Tibial artery (tissue), 4 donors: ENCODE data around the gene TGFB1I1.

Source experiments
- DNase-seq, 2 donors: peaks; one replicate each; pipeline ENCODE4 v3.0.0-alpha.2; 2019
- H3K27ac ChIP-seq, 2 donors: fragments of 200-600 bp; sonication (generic) in 1 of 2; 1 replicate in 1 of 2; 2 replicates in 1 of 2; pipeline ENCODE4 v1.5.1; 2018 to 2019; ENCODE audit warnings: mild to moderate bottlenecking in 1 of 2
- H3K27me3 ChIP-seq, 2 donors: fragments of 200-600 bp; sonication (generic) in 1 of 2; one replicate each; pipeline versions ENCODE4 v1.5.1 to v1.6.0; 2016 to 2019
- H3K36me3 ChIP-seq, 3 donors: fragments of 200-600 bp; sonication (generic) in 2 of 3; one replicate each; pipeline ENCODE4 v1.5.1; 2016 to 2019; ENCODE audit warnings: mild to moderate bottlenecking in 2 of 3
- H3K4me1 ChIP-seq, 4 donors: fragments of 200-600 bp; sonication (generic) in 2 of 4; 1 replicate in 3 of 4; 2 replicates in 1 of 4; pipeline ENCODE4 v1.5.1; 2016 to 2019
- H3K4me3 ChIP-seq, 2 donors: fragments of 200-600 bp; sonication (generic) in 1 of 2; 1 replicate in 1 of 2; 2 replicates in 1 of 2; pipeline ENCODE4 v1.5.1; 2018 to 2019; ENCODE audit warnings: mild to moderate bottlenecking in 2 of 2
- H3K9me3 ChIP-seq, 3 donors: fragments of 200-600 bp; sonication (generic) in 1 of 3; one replicate each; pipeline ENCODE4 v1.5.1; 2016 to 2019
- CTCF ChIP-seq, 2 experiments: fragments of 200-600 bp in 1 of 2; fragments of 450-650 bp in 1 of 2; IDR thresholded peaks; one replicate each; pipeline ENCODE4 v1.5.1; 2017 to 2019; ENCODE audit warnings: antibody characterized with exemption in 2 of 2, mild to moderate bottlenecking in 1 of 2, moderate library complexity in 1 of 2
- intact Hi-C: fragments of 100-400 bp; cut with DNase I; formaldehyde crosslinking; loops from one replicate; pipeline ENCODE4 v1.15.0; 2023; ENCODE audit warnings: low total_unique reads

TGFB1I1 gene

DNA sequence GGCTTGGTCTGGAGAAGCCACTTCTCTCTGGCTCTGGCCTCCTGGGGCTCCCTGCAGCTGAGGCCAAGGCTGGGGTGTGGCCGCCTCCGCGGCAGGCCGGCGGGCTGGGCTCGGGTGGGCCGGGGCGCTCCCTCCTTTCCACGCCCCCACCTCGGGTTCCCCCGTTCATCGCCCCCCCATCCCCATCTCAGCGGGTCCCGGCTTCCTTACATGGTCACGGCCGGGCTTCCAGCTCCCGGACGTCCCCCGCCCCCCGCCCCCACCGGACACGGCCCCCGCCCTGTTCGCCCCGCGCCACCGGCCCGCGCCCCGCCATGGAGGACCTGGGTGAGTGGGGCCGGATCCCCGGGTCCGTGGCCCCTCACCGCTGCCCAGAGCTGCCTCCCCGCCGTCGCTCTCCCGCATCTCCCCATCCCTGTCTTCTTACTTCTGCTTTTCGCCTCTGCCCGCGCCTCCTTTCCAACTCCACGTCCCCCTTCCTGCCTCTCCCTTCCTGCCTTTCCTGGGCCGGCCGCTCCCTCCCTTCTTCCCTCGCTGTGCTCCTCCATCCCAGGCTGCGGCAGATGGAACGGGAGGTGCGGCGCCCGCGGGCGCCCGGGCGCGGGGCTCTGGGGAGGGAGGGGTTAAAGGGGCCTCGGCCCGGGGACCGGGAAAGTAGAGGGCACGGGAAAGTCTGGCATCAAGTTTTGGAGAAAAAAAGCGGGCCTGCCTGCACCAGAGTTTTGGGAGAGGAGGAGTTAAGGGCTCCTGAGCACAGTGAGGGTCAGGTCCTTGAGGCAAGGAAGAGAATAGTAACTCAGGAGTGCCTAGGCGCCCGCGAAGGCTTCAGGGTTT is at the start of gene TGFB1I1:
Gene TGFB1I1 (plus strand): TSS at position 278 of the 834 bp plus-strand sequence. CDS start 37 bp downstream, at position 315.
- H3K9me3 ChIP-seq: no peaks in the 10 kb centered on the region
- intact Hi-C loops: no loop called here
- peak; percentile 59 to 92 for DNase-seq
- TF ChIP-seq CTCF (IDR thresholded peaks at IDR 0.05): no peak
- no peaks in the 10 kb centered on the region for H3K27me3 ChIP-seq
- H3K27ac ChIP-seq: peak within 1 kb of the TSS; percentile 93 to 99
- H3K4me1 ChIP-seq: peaks cover 0 to 30% (median 24%) of the 10 kb centered on the region in 4 donors
- H3K36me3 ChIP-seq: peaks cover 37 to 45% (median 38%) of the 10 kb centered on the region in 3 donors
- peak within 1 kb of the TSS; percentile 72 to 84 for H3K4me3 ChIP-seq

GRCh38 chr16:31423241-31423640 is 48.7 kb upstream of the TGFB1I1 start:
- no peak for DNase-seq
- H3K27me3 ChIP-seq: peaks cover 0 to 33% of the 10 kb centered on the region in 2 donors
- H3K36me3 ChIP-seq: no peaks in the 10 kb centered on the region
- TF ChIP-seq CTCF (IDR thresholded peaks at IDR 0.05): no peak
- no peak overlapping the region for H3K4me3 ChIP-seq
- intact Hi-C loops: no loop called here
- peaks cover 0 to 9% (median 2%) of the 10 kb centered on the region in 4 donors for H3K4me1 ChIP-seq
- no peak overlapping the region for H3K27ac ChIP-seq
- H3K9me3 ChIP-seq: no peaks in the 10 kb centered on the region

DNA sequence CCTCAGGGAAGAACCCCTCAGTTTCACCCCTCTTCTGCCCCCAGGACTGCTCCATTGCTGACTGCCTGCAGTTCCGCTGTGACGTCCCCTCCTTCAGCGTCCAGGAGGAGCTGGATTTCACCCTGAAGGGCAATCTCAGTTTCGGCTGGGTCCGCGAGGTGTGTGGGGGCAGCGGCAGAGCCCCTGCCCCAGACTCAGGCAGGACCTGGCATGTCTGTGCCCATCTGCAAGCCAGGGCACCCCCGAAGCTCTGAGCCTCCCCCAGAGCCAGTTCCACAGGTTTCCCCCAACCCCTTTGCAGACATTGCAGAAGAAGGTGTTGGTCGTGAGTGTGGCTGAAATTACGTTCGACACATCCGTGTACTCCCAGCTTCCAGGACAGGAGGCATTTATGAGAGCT is 48.2 kb upstream of the TGFB1I1 start:
- intact Hi-C loops: no loop called here
- Histone ChIP-seq H3K9me3 (no peaks in the 10 kb centered on the region), H3K27me3 (peaks cover 0 to 28% of the 10 kb centered on the region in 2 donors), H3K36me3 (no peaks in the 10 kb centered on the region), H3K4me1 (peaks cover 0 to 9% (median 3%) of the 10 kb centered on the region in 4 donors), H3K27ac (no peak overlapping the region), H3K4me3 (no peak overlapping the region)
- no peak for TF ChIP-seq CTCF (IDR thresholded peaks at IDR 0.05)
- DNase-seq: no peak

DNA sequence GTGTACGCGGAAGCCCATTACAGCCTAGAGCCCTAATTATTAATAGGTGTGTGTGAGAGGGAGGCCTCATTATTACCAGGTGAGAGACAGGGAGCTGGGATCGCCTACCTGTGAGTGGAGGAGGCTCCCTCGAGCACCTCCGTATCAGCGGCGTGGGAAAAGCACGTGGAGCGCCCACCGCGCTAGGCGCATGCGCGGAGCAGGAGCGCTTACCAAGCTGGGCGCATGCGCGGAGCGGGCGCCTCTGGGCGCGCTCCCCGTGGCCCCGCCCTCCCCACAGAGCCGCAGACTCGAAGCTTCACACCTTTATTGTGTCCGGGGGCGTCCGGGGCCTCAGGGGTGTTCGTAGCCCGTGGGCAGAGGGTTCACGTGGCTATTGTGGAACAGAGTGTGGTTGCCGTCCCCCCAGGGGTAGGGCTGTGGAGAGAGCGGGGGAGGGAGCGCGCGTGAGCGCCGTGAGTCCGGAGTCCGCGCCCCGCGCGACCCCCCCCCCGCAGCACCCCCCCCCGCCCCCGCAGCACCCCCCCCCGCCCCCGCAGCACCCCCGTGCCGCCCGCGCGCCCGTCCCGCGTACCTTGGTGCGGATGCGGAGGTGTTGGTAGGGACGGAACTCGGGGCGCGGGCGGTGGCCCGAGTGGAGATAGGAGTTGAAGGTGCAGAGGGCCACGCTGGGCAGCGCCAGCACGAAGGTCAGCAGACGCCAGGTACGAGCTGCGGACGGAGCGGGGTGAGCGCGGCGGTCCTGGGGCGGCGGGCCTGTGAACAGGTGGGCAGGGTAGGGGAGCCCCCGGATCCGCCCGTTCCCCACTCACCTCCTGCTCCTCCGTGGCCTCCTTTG is 44.3 kb upstream of the TGFB1I1 start:
- peaks cover 0 to 16% of the 10 kb centered on the region in 2 donors for H3K27me3 ChIP-seq
- peaks cover 0 to 9% (median 3%) of the 10 kb centered on the region in 4 donors for H3K4me1 ChIP-seq
- H3K9me3 ChIP-seq: no peaks in the 10 kb centered on the region
- DNase-seq: peak; percentile 28 to 62
- intact Hi-C loops: no loop called here
- no peaks in the 10 kb centered on the region for H3K36me3 ChIP-seq
- no peak for TF ChIP-seq CTCF (IDR thresholded peaks at IDR 0.05)
- peak overlapping the region in 1 of 2 donors; percentile 60 for H3K27ac ChIP-seq
- H3K4me3 ChIP-seq: peak overlapping the region; percentile 44 to 56

- H3K27me3 ChIP-seq: peaks cover 0 to 14% of the 10 kb centered on the region in 2 donors
- intact Hi-C loops: no loop called here
- H3K4me3 ChIP-seq: peak within 1 kb of the TSS; percentile 44 to 56
- H3K36me3 ChIP-seq: no peaks in the 10 kb centered on the region
- H3K9me3 ChIP-seq: no peaks in the 10 kb centered on the region
- DNase-seq: no peak
- H3K4me1 ChIP-seq: peaks cover 0 to 9% (median 3%) of the 10 kb centered on the region in 4 donors
- TF ChIP-seq CTCF (IDR thresholded peaks at IDR 0.05): no peak
- H3K27ac ChIP-seq: peak within 1 kb of the TSS in 1 of 2 donors; percentile 60
Measured at GRCh38 chr16:31428279-31428597, 43.7 kb upstream of the TGFB1I1 start, which contains the start of gene COX6A2. Gene COX6A2 (minus strand): TSS chr16:31428360. CDS start chr16:31428325, 35 bp downstream.
